Fibroblast of lung (primary cell): ENCODE results near the gene CCDC7. TPM values are rescaled to one million over a fixed set of nuclear protein-coding genes. Genes with fewer than 3 reads are reported as not detected.

Source experiments
- DNase-seq, 2 donors: peaks; one replicate each; pipeline versions ENCODE4 v3.0.0 to v3.0.0-alpha.2; 2010; ENCODE audit warnings: low read depth in 2 of 2
- H2AFZ ChIP-seq: 2 replicates; pipeline ENCODE4 v1.5.1; 2012; ENCODE audit warnings: low read length, control low read depth, inconsistent platforms
- H3K27ac ChIP-seq: 2 replicates; pipeline ENCODE4 v1.5.1; 2011; ENCODE audit warnings: low read length, control low read depth; ENCODE audit not compliant: insufficient read depth
- H3K27me3 ChIP-seq: 2 replicates; pipeline ENCODE4 v1.5.1; 2011; ENCODE audit warnings: mild to moderate bottlenecking, low read length; ENCODE audit not compliant: control insufficient read depth, insufficient read depth
- H3K36me3 ChIP-seq: 2 replicates; pipeline ENCODE4 v1.5.1; 2011; ENCODE audit warnings: low read length; ENCODE audit not compliant: control insufficient read depth, insufficient read depth
- H3K4me1 ChIP-seq: 2 replicates; pipeline ENCODE4 v1.5.1; 2011; ENCODE audit warnings: low read length; ENCODE audit not compliant: control insufficient read depth, insufficient read depth; ENCODE audit errors: extremely low read depth
- H3K4me2 ChIP-seq: 2 replicates; pipeline ENCODE4 v1.5.1; 2011; ENCODE audit warnings: low read length, control low read depth; ENCODE audit not compliant: insufficient read depth; ENCODE audit errors: extremely low read depth
- H3K4me3 ChIP-seq, 4 experiments: fragments of 200-600 bp in 1 of 4; sonication (generic) in 1 of 4; replicated peaks in 1 of 4; 2 replicates each; pipeline ENCODE4 v1.5.1; 2011 to 2016; ENCODE audit warnings: low read length in 4 of 4, low read depth in 3 of 4, mild to moderate bottlenecking in 3 of 4, control low read depth in 2 of 4, inconsistent platforms in 1 of 4, mixed read lengths in 1 of 4; ENCODE audit not compliant: insufficient read depth in 1 of 4; ENCODE audit errors: control extremely low read depth in 1 of 4
- H3K79me2 ChIP-seq: 2 replicates; pipeline ENCODE4 v1.5.1; 2012; ENCODE audit warnings: mild to moderate bottlenecking, low read length, inconsistent platforms; ENCODE audit not compliant: control insufficient read depth, insufficient read depth
- H3K9ac ChIP-seq: 2 replicates; pipeline ENCODE4 v1.5.1; 2011; ENCODE audit warnings: mild to moderate bottlenecking, low read length, control low read depth; ENCODE audit not compliant: insufficient read depth
- H3K9me3 ChIP-seq: 2 replicates; pipeline ENCODE4 v1.5.1; 2012; ENCODE audit warnings: low read depth, low read length; ENCODE audit not compliant: control insufficient read depth, insufficient read depth
- H4K20me1 ChIP-seq: 2 replicates; pipeline ENCODE4 v1.5.1; 2011; ENCODE audit warnings: low read length; ENCODE audit not compliant: control insufficient read depth, insufficient read depth; ENCODE audit errors: extremely low read depth
- CTCF ChIP-seq, 2 donors: IDR thresholded peaks in 1 of 2; conservative IDR thresholded peaks in 1 of 2; 1 replicate in 1 of 2; 2 replicates in 1 of 2; pipeline ENCODE4 v1.5.1; 2011 to 2012; ENCODE audit warnings: low read length in 2 of 2, control low read depth in 1 of 2, inconsistent platforms in 1 of 2, low read depth in 1 of 2, mild to moderate bottlenecking in 1 of 2
- EZH2 ChIP-seq: IDR thresholded peaks from 2 replicates; pipeline ENCODE4 v1.5.1; 2012; ENCODE audit warnings: low read length, control low read depth, mild to moderate bottlenecking; ENCODE audit errors: missing control alignments
- polyA plus RNA-seq, 2 donors: library from polyadenylated mRNA; depleted of rRNA in 1 of 2; stranded (reverse) in 1 of 2; unstranded in 1 of 2; fragments of >200 nt; gene quantifications; 2 replicates each; pipeline ENCODE4 v1.2.1, GENCODE V29; 2011 to 2012; ENCODE audit warnings: missing spikeins in 1 of 2
- total RNA-seq: library from RNA; depleted of rRNA; stranded (reverse); fragments of >200 nt; gene quantifications from 2 replicates; pipeline ENCODE4 v1.2.1, GENCODE V29; 2014

The CCDC7 gene
- total and polyA plus RNA-seq, 2 donors (not counting 1 experiment from before 2014, with no cell fraction given), result 1.0 to 19.5 TPM

GRCh38 chr10:32426186-32426585 lies 19.8 kb upstream of the CCDC7 start:
- TF ChIP-seq EZH2 (no peak), CTCF (conservative IDR thresholded peaks at IDR 0.05 in 1 of 2, IDR thresholded peaks at IDR 0.05 in 1 of 2; ENCODE audit: low read depth in 1 of 2, low read length in 2 of 2) (no peak)

GRCh38 chr10:32433542-32433941 lies 12.4 kb upstream of the CCDC7 start:
- Histone ChIP-seq H3K36me3 (no peaks in the 10 kb centered on the region), H3K4me2 (no peak overlapping the region), H3K27ac (no peak overlapping the region), H4K20me1 (no peaks in the 10 kb centered on the region), H3K9ac (no peak overlapping the region), H3K4me1 (no peaks in the 10 kb centered on the region), H3K27me3 (peaks cover under 1% of the 10 kb centered on the region), H3K9me3 (no peaks in the 10 kb centered on the region), H2AFZ (no peak overlapping the region), H3K4me3 (no peak overlapping the region), H3K79me2 (no peaks in the 10 kb centered on the region)
- DNase-seq, result no peak
- TF ChIP-seq EZH2 (no peak), CTCF (conservative IDR thresholded peaks at IDR 0.05 in 1 of 2, IDR thresholded peaks at IDR 0.05 in 1 of 2; ENCODE audit: low read depth in 1 of 2, low read length in 2 of 2) (no peak)

More at GRCh38 chr10:32426186-32426585, 19.8 kb upstream of the CCDC7 start:
- H3K4me1 ChIP-seq, result no peaks in the 10 kb centered on the region
- no peaks in the 10 kb centered on the region for H4K20me1 ChIP-seq
- H3K9me3 ChIP-seq, result no peaks in the 10 kb centered on the region
- no peak overlapping the region for H2AFZ ChIP-seq
- no peak for DNase-seq
- H3K27me3 ChIP-seq, result no peaks in the 10 kb centered on the region
- H3K36me3 ChIP-seq, result no peaks in the 10 kb centered on the region
- H3K79me2 ChIP-seq, result no peaks in the 10 kb centered on the region
- no peak overlapping the region for H3K9ac ChIP-seq
- H3K27ac ChIP-seq, result no peak overlapping the region
- no peak overlapping the region for H3K4me2 ChIP-seq
- H3K4me3 ChIP-seq, result no peak overlapping the region

GRCh38 chr10:32436215-32436614 lies 9.7 kb upstream of the CCDC7 start:
- H3K27me3 ChIP-seq, result peaks cover 3% of the 10 kb centered on the region
- no peak for TF ChIP-seq EZH2
- no peak for TF ChIP-seq CTCF (conservative IDR thresholded peaks at IDR 0.05 in 1 of 2, IDR thresholded peaks at IDR 0.05 in 1 of 2; ENCODE audit: low read depth in 1 of 2, low read length in 2 of 2)
- no peak overlapping the region for H3K9ac ChIP-seq
- no peak overlapping the region for H3K27ac ChIP-seq
- H3K4me1 ChIP-seq, result no peaks in the 10 kb centered on the region
- H2AFZ ChIP-seq, result no peak overlapping the region
- no peak for DNase-seq
- no peaks in the 10 kb centered on the region for H4K20me1 ChIP-seq
- no peaks in the 10 kb centered on the region for H3K36me3 ChIP-seq
- no peaks in the 10 kb centered on the region for H3K9me3 ChIP-seq
- H3K79me2 ChIP-seq, result no peaks in the 10 kb centered on the region
- no peak overlapping the region for H3K4me3 ChIP-seq
- H3K4me2 ChIP-seq, result no peak overlapping the region
